Fibroblast of lung (primary cell): ENCODE results near the gene ST8SIA4. TPM values are rescaled to one million over a fixed set of nuclear protein-coding genes. Genes with fewer than 3 reads are reported as not detected.

Source experiments
- DNase-seq, 2 donors: peaks; one replicate each; pipeline versions ENCODE4 v3.0.0 to v3.0.0-alpha.2; 2010; ENCODE audit warnings: low read depth in 2 of 2
- H2AFZ ChIP-seq: 2 replicates; pipeline ENCODE4 v1.5.1; 2012; ENCODE audit warnings: low read length, control low read depth, inconsistent platforms
- H3K27ac ChIP-seq: 2 replicates; pipeline ENCODE4 v1.5.1; 2011; ENCODE audit warnings: low read length, control low read depth; ENCODE audit not compliant: insufficient read depth
- H3K27me3 ChIP-seq: 2 replicates; pipeline ENCODE4 v1.5.1; 2011; ENCODE audit warnings: mild to moderate bottlenecking, low read length; ENCODE audit not compliant: control insufficient read depth, insufficient read depth
- H3K36me3 ChIP-seq: 2 replicates; pipeline ENCODE4 v1.5.1; 2011; ENCODE audit warnings: low read length; ENCODE audit not compliant: control insufficient read depth, insufficient read depth
- H3K4me1 ChIP-seq: 2 replicates; pipeline ENCODE4 v1.5.1; 2011; ENCODE audit warnings: low read length; ENCODE audit not compliant: control insufficient read depth, insufficient read depth; ENCODE audit errors: extremely low read depth
- H3K4me2 ChIP-seq: 2 replicates; pipeline ENCODE4 v1.5.1; 2011; ENCODE audit warnings: low read length, control low read depth; ENCODE audit not compliant: insufficient read depth; ENCODE audit errors: extremely low read depth
- H3K4me3 ChIP-seq, 4 experiments: fragments of 200-600 bp in 1 of 4; sonication (generic) in 1 of 4; replicated peaks in 1 of 4; 2 replicates each; pipeline ENCODE4 v1.5.1; 2011 to 2016; ENCODE audit warnings: low read length in 4 of 4, low read depth in 3 of 4, mild to moderate bottlenecking in 3 of 4, control low read depth in 2 of 4, inconsistent platforms in 1 of 4, mixed read lengths in 1 of 4; ENCODE audit not compliant: insufficient read depth in 1 of 4; ENCODE audit errors: control extremely low read depth in 1 of 4
- H3K79me2 ChIP-seq: 2 replicates; pipeline ENCODE4 v1.5.1; 2012; ENCODE audit warnings: mild to moderate bottlenecking, low read length, inconsistent platforms; ENCODE audit not compliant: control insufficient read depth, insufficient read depth
- H3K9ac ChIP-seq: 2 replicates; pipeline ENCODE4 v1.5.1; 2011; ENCODE audit warnings: mild to moderate bottlenecking, low read length, control low read depth; ENCODE audit not compliant: insufficient read depth
- H3K9me3 ChIP-seq: 2 replicates; pipeline ENCODE4 v1.5.1; 2012; ENCODE audit warnings: low read depth, low read length; ENCODE audit not compliant: control insufficient read depth, insufficient read depth
- H4K20me1 ChIP-seq: 2 replicates; pipeline ENCODE4 v1.5.1; 2011; ENCODE audit warnings: low read length; ENCODE audit not compliant: control insufficient read depth, insufficient read depth; ENCODE audit errors: extremely low read depth
- CTCF ChIP-seq, 2 donors: IDR thresholded peaks in 1 of 2; conservative IDR thresholded peaks in 1 of 2; 1 replicate in 1 of 2; 2 replicates in 1 of 2; pipeline ENCODE4 v1.5.1; 2011 to 2012; ENCODE audit warnings: low read length in 2 of 2, control low read depth in 1 of 2, inconsistent platforms in 1 of 2, low read depth in 1 of 2, mild to moderate bottlenecking in 1 of 2
- EZH2 ChIP-seq: IDR thresholded peaks from 2 replicates; pipeline ENCODE4 v1.5.1; 2012; ENCODE audit warnings: low read length, control low read depth, mild to moderate bottlenecking; ENCODE audit errors: missing control alignments
- polyA plus RNA-seq, 2 donors: library from polyadenylated mRNA; depleted of rRNA in 1 of 2; stranded (reverse) in 1 of 2; unstranded in 1 of 2; fragments of >200 nt; gene quantifications; 2 replicates each; pipeline ENCODE4 v1.2.1, GENCODE V29; 2011 to 2012; ENCODE audit warnings: missing spikeins in 1 of 2
- total RNA-seq: library from RNA; depleted of rRNA; stranded (reverse); fragments of >200 nt; gene quantifications from 2 replicates; pipeline ENCODE4 v1.2.1, GENCODE V29; 2014

ST8SIA4 gene
- total and polyA plus RNA-seq, 2 donors (not counting 1 experiment from before 2014, with no cell fraction given) = 0.02 to 0.33 TPM

- Histone ChIP-seq H3K27ac (no peak overlapping the region), H3K9me3 (no peaks in the 10 kb centered on the region), H4K20me1 (no peaks in the 10 kb centered on the region), H3K36me3 (no peaks in the 10 kb centered on the region), H3K79me2 (no peaks in the 10 kb centered on the region), H3K4me3 (peak overlapping the region; percentile 5 to 81 (median 29)), H3K9ac (no peak overlapping the region), H2AFZ (no peak overlapping the region), H3K27me3 (peaks cover 9% of the 10 kb centered on the region), H3K4me2 (peak overlapping the region; percentile 54), H3K4me1 (no peaks in the 10 kb centered on the region)
- TF ChIP-seq EZH2 (no peak), CTCF (conservative IDR thresholded peaks at IDR 0.05 in 1 of 2, IDR thresholded peaks at IDR 0.05 in 1 of 2; ENCODE audit: low read depth in 1 of 2, low read length in 2 of 2) (peak in 1 of 2 donors; percentile 29)
- peak; percentile 51 to 53 for DNase-seq
These were observed 2.8 kb downstream of the ST8SIA4 start for GRCh38 chr5:100900142-100900795.

GRCh38 chr5:100899675-100900074 is 3.4 kb downstream of the ST8SIA4 start:
- no peak overlapping the region for H2AFZ ChIP-seq

More at GRCh38 chr5:100899675-100900074, 3.4 kb downstream of the ST8SIA4 start:
- H3K4me2 ChIP-seq = no peak overlapping the region
- H3K4me3 ChIP-seq = peak overlapping the region in 1 of 4 experiments; percentile 81
- no peaks in the 10 kb centered on the region for H3K9me3 ChIP-seq
- no peak for DNase-seq
- H4K20me1 ChIP-seq = no peaks in the 10 kb centered on the region
- H3K27ac ChIP-seq = no peak overlapping the region
- H3K27me3 ChIP-seq = peaks cover 9% of the 10 kb centered on the region
- no peaks in the 10 kb centered on the region for H3K79me2 ChIP-seq
- no peak for TF ChIP-seq CTCF (conservative IDR thresholded peaks at IDR 0.05 in 1 of 2, IDR thresholded peaks at IDR 0.05 in 1 of 2; ENCODE audit: low read depth in 1 of 2, low read length in 2 of 2)
- TF ChIP-seq EZH2 = no peak
- no peaks in the 10 kb centered on the region for H3K4me1 ChIP-seq
- H3K9ac ChIP-seq = no peak overlapping the region
- no peaks in the 10 kb centered on the region for H3K36me3 ChIP-seq
